HCT116 (cell line): ENCODE data around the gene USP48. TPM values are rescaled to one million over a fixed set of nuclear protein-coding genes. Genes with fewer than 3 reads are reported as not detected.

ENCODE experiments used
- ATAC-seq: fragments of 200-7000 bp; cut with Tn5 transposase; 2 replicates; pipeline ENCODE4 v1.9.1; 2020; ENCODE audit warnings: mild to moderate bottlenecking, moderate library complexity
- BruUV-seq: library from RNA; stranded (reverse); fragments of 400-500 nt; replicated peaks from 2 replicates; lab custom pipeline; 2021; lab: Mats Ljungman, UMichigan
- CTCF ChIA-PET: fragments of 300-600 bp; sonication (Branson Sonifier 250); formaldehyde crosslinking; loops from one replicate; lab custom pipeline; 2021; ENCODE audit warnings: antibody characterized with exemption; lab: Charles Lee
- POLR2A ChIA-PET: fragments of 300-600, 350-600 bp; sonication (Branson Sonifier 250); formaldehyde crosslinking; loops from one replicate; lab custom pipeline; 2021; ENCODE audit warnings: antibody characterized with exemption; lab: Charles Lee
- RAD21 ChIA-PET, 2 experiments: fragments of 300-600 bp; sonication (Branson Sonifier 250); formaldehyde crosslinking; loops; one replicate each; lab custom pipeline; 2023; ENCODE audit warnings: low total read pairs in 2 of 2; ENCODE audit not compliant: uncharacterized antibody in 2 of 2, unreplicated experiment in 2 of 2, low non-redundant PET in 1 of 2; lab: Charles Lee
- DNase-seq: peaks from one replicate; pipeline ENCODE4 v3.0.0-alpha.2; 2010; ENCODE audit warnings: low read depth, low spot score
- H2AFZ ChIP-seq: fragments of 200-600 bp; shearing (Covaris generic), sonication (generic); 2 replicates; pipeline ENCODE4 v1.6.1; 2017; ENCODE audit warnings: low read depth, mixed run types, mixed read lengths, antibody characterized with exemption, low read length; ENCODE audit not compliant: poor library complexity, severe bottlenecking
- H3K27ac ChIP-seq: 2 replicates; pipeline ENCODE4 v1.5.1; 2012; ENCODE audit warnings: low read depth, low read length
- H3K27me3 ChIP-seq: fragments of 200-600 bp; sonication (generic); 2 replicates; pipeline ENCODE4 v1.6.1; 2016; ENCODE audit warnings: mixed run types, low read length, mixed read lengths; ENCODE audit not compliant: insufficient read depth
- H3K36me3 ChIP-seq, 2 experiments: fragments of 200-500 bp in 1 of 2; fragments of 200-600 bp in 1 of 2; sonication (Bioruptor generic) in 1 of 2; sonication (generic) in 1 of 2; 2 replicates each; pipeline versions ENCODE4 v1.5.1 to v1.6.1; 2014 to 2016; ENCODE audit warnings: low read length in 2 of 2, inconsistent platforms in 1 of 2, mixed read lengths in 1 of 2, mixed run types in 1 of 2; ENCODE audit not compliant: insufficient read depth in 2 of 2, control insufficient read depth in 1 of 2
- H3K4me1 ChIP-seq, 2 experiments: fragments of 200-600 bp in 1 of 2; sonication (generic) in 1 of 2; 2 replicates each; pipeline versions ENCODE4 v1.5.1 to v1.6.1; 2012 to 2017; ENCODE audit warnings: low read length in 2 of 2, inconsistent platforms in 1 of 2, mild to moderate bottlenecking in 1 of 2, mixed read lengths in 1 of 2, mixed run types in 1 of 2, moderate library complexity in 1 of 2; ENCODE audit not compliant: insufficient read depth in 2 of 2, control insufficient read depth in 1 of 2
- H3K4me2 ChIP-seq: fragments of 200-600 bp; sonication (generic); 2 replicates; pipeline ENCODE4 v1.6.1; 2017; ENCODE audit warnings: mixed run types, low read length, mixed read lengths
- H3K4me3 ChIP-seq, 2 experiments: fragments of 200-600 bp in 1 of 2; sonication (generic) in 1 of 2; replicated peaks in 1 of 2; 2 replicates each; pipeline ENCODE4 v1.5.1; 2011 to 2016; ENCODE audit warnings: low read length in 2 of 2, control low read depth in 1 of 2, low read depth in 1 of 2, mild to moderate bottlenecking in 1 of 2, mixed read lengths in 1 of 2, mixed run types in 1 of 2
- H3K79me2 ChIP-seq: fragments of 200-600 bp; sonication (generic); 2 replicates; pipeline ENCODE4 v1.6.1; 2017; ENCODE audit warnings: mild to moderate bottlenecking, mixed run types, low read length, moderate library complexity, mixed read lengths; ENCODE audit not compliant: insufficient read depth
- H3K9ac ChIP-seq: fragments of 200-600 bp; sonication (generic); 2 replicates; pipeline ENCODE4 v1.6.1; 2016; ENCODE audit warnings: low read length, mixed read lengths
- H3K9me2 ChIP-seq: fragments of 200-600 bp; sonication (generic), shearing (Covaris generic); 2 replicates; pipeline ENCODE4 v1.6.1; 2017; ENCODE audit warnings: mixed run types, mild to moderate bottlenecking, moderate library complexity; ENCODE audit not compliant: insufficient read depth
- H3K9me3 ChIP-seq, 2 experiments: fragments of 200-500 bp in 1 of 2; fragments of 200-600 bp in 1 of 2; sonication (Bioruptor generic) in 1 of 2; sonication (generic) in 1 of 2; 2 replicates each; pipeline ENCODE4 v1.6.1; 2014 to 2017; ENCODE audit warnings: low read length in 2 of 2, mixed read lengths in 2 of 2, inconsistent platforms in 1 of 2, low read depth in 1 of 2, mild to moderate bottlenecking in 1 of 2, mixed run types in 1 of 2, moderate library complexity in 1 of 2; ENCODE audit not compliant: control insufficient read depth in 1 of 2, insufficient read depth in 1 of 2
- H4K20me1 ChIP-seq: fragments of 200-600 bp; sonication (generic), shearing (Covaris generic); 2 replicates; pipeline ENCODE4 v1.6.1; 2017; ENCODE audit warnings: mixed run types, mild to moderate bottlenecking, moderate library complexity; ENCODE audit not compliant: insufficient read depth
- CEBPB ChIP-seq: IDR thresholded peaks from 2 replicates; pipeline ENCODE4 v1.6.1; 2012; ENCODE audit warnings: low read depth
- CTCF ChIP-seq, 3 experiments: fragments of 200-600 bp in 1 of 3; sonication (generic) in 1 of 3; IDR thresholded peaks in 2 of 3; conservative IDR thresholded peaks in 1 of 3; 2 replicates each; pipeline ENCODE4 v1.5.1; 2012 to 2017; ENCODE audit warnings: low read depth in 2 of 3, low read length in 2 of 3, antibody characterized with exemption in 1 of 3, borderline replicate concordance in 1 of 3, control low read depth in 1 of 3, mild to moderate bottlenecking in 1 of 3, mixed read lengths in 1 of 3, mixed run types in 1 of 3, moderate library complexity in 1 of 3; ENCODE audit not compliant: insufficient read depth in 1 of 3
- EZH2 ChIP-seq: fragments of 200-600 bp; sonication (generic); IDR thresholded peaks from 2 replicates; pipeline ENCODE4 v1.6.1; 2017; ENCODE audit warnings: antibody characterized with exemption, mixed run types
- EZH2phosphoT487 ChIP-seq: fragments of 200-600 bp; IDR thresholded peaks from 2 replicates; pipeline ENCODE4 v1.6.1; 2018; ENCODE audit warnings: antibody characterized with exemption, borderline replicate concordance
- FOSL1 ChIP-seq: IDR thresholded peaks from 2 replicates; pipeline ENCODE4 v1.6.1; 2012; ENCODE audit warnings: low read depth
- JUND ChIP-seq: IDR thresholded peaks from 2 replicates; pipeline ENCODE4 v1.6.1; 2012
- MAX ChIP-seq: IDR thresholded peaks from 2 replicates; pipeline ENCODE4 v1.6.1; 2012
- POLR2A ChIP-seq: IDR thresholded peaks from 2 replicates; pipeline ENCODE4 v1.7.0; 2011; ENCODE audit warnings: borderline replicate concordance; ENCODE audit not compliant: insufficient read depth, insufficient read length; ENCODE audit errors: extremely low read depth
- POLR2AphosphoS5 ChIP-seq: IDR thresholded peaks from 2 replicates; pipeline ENCODE4 v1.6.1; 2011; ENCODE audit warnings: mild to moderate bottlenecking, low read depth, low read length, moderate library complexity
- RAD21 ChIP-seq: IDR thresholded peaks from 2 replicates; pipeline ENCODE4 v1.6.1; 2012; ENCODE audit warnings: low read depth, mild to moderate bottlenecking
- SP1 ChIP-seq: IDR thresholded peaks from 2 replicates; pipeline ENCODE4 v1.6.1; 2012; ENCODE audit warnings: low read depth
- SRF ChIP-seq: IDR thresholded peaks from 2 replicates; pipeline ENCODE4 v1.6.1; 2012; ENCODE audit warnings: low read depth
- TCF7L2 ChIP-seq: IDR thresholded peaks from 2 replicates; pipeline ENCODE4 v1.7.0; 2011; ENCODE audit warnings: borderline replicate concordance, inconsistent platforms; ENCODE audit not compliant: insufficient read depth, insufficient read length; ENCODE audit errors: extremely low read depth
- ZNF274 ChIP-seq: fragments of 200-500 bp; sonication (Bioruptor generic); IDR thresholded peaks from 2 replicates; pipeline ENCODE4 v1.6.1; 2014; ENCODE audit warnings: mild to moderate bottlenecking, low read depth, low read length, inconsistent platforms
- intact Hi-C: fragments of 100-400 bp; cut with micrococcal nuclease; formaldehyde crosslinking; loops from 2 replicates; pipeline ENCODE4 v1.10.0; 2022
- total RNA-seq: library from RNA; stranded (reverse); gene quantifications from one replicate; pipeline ENCODE4 v1.2.1, GENCODE V29; 2021; ENCODE audit not compliant: unreplicated experiment
- TF ChIP-seq, protein P1 (sequence below): IDR thresholded peaks from 2 replicates; pipeline ENCODE4 v1.6.1; 2012
- TF ChIP-seq, protein P2 (sequence below): IDR thresholded peaks from 2 replicates; pipeline ENCODE4 v1.6.1; 2012; ENCODE audit warnings: low read depth

USP48 gene
- total RNA-seq, 1 experiment from 2014 or later: 54.8 TPM

- no peak for ATAC-seq
- no peaks in the 10 kb centered on the region for H3K4me1 ChIP-seq
- no peaks in the 10 kb centered on the region for H3K9me2 ChIP-seq
- no peaks in the 10 kb centered on the region for H3K79me2 ChIP-seq
- no peak overlapping the region for H2AFZ ChIP-seq
- no peaks in the 10 kb centered on the region for H3K27me3 ChIP-seq
- H4K20me1 ChIP-seq: no peaks in the 10 kb centered on the region
- no peak overlapping the region for H3K4me3 ChIP-seq
- no peak overlapping the region for H3K9ac ChIP-seq
- BruUV-seq: TSS peak; percentile 27
- no peaks in the 10 kb centered on the region for H3K9me3 ChIP-seq
- ChIA-PET POLR2A (no interaction called here), CTCF (no interaction called here), RAD21 (no interaction called here)
- TF ChIP-seq EZH2 (no peak), CTCF (IDR thresholded peaks at IDR 0.05 in 2 of 3, conservative IDR thresholded peaks at IDR 0.05 in 1 of 3; ENCODE audit: borderline replicate concordance in 1 of 3, insufficient read depth in 1 of 3, low read depth in 2 of 3, low read length in 2 of 3) (no peak), TCF7L2 (no peak), FOSL1 (no peak), EZH2phosphoT487 (no peak), SP1 (no peak), CEBPB (no peak)
- H3K27ac ChIP-seq: no peak overlapping the region
- peaks cover 5 to 15% of the 10 kb centered on the region in 2 experiments; a peak in 2 of 4 replicates for H3K36me3 ChIP-seq
- no peak for DNase-seq
- intact Hi-C loops: no loop called here
- no peak overlapping the region for H3K4me2 ChIP-seq
Measured at GRCh38 chr1:21734526-21734925, 48.4 kb downstream of the USP48 start.

DNA sequence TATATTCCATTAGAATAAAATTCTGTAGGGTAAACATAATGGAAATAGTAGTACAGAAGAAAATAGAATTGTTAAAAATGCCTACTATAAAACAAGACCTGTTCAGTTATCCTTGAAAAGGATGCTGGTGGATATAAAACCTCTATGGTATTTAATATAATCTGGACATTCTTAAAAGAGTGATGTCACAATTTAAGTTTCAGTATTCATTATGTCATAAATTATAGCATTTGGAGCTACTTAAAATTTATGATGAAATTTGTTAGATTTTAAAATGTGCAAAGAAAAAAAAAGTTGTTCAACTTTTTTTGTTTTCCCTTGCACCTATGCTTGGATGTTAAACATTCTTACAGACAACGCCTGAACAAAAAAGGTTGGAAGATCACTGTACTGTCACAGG, 50.3 kb downstream of the USP48 start:
- no peak overlapping the region for H3K4me3 ChIP-seq
- H3K79me2 ChIP-seq: no peaks in the 10 kb centered on the region
- RAD21 ChIA-PET: no interaction called here
- POLR2A ChIA-PET: no interaction called here
- H3K27me3 ChIP-seq: no peaks in the 10 kb centered on the region
- CTCF ChIA-PET: no interaction called here
- no peaks in the 10 kb centered on the region for H3K9me3 ChIP-seq
- no peak overlapping the region for H3K27ac ChIP-seq
- no peaks in the 10 kb centered on the region for H3K9me2 ChIP-seq
- no peak overlapping the region for H3K4me2 ChIP-seq
- DNase-seq (no peak), ATAC-seq (no peak)
- no peaks in the 10 kb centered on the region for H3K4me1 ChIP-seq
- no peak overlapping the region for H2AFZ ChIP-seq
- 0 out of 2 replicates have a peak, but pooled peaks cover 4% of the 10 kb centered on the region for H4K20me1 ChIP-seq
- H3K9ac ChIP-seq: no peak overlapping the region
- H3K36me3 ChIP-seq: peaks cover 8 to 22% of the 10 kb centered on the region in 2 experiments; a peak in 3 of 4 replicates
- no TSS peak for BruUV-seq
- intact Hi-C loops: no loop called here
- TF ChIP-seq, protein P1, sequence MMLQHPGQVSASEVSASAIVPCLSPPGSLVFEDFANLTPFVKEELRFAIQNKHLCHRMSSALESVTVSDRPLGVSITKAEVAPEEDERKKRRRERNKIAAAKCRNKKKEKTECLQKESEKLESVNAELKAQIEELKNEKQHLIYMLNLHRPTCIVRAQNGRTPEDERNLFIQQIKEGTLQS: no peak
- no peak for TF ChIP-seq TCF7L2
- no peak for TF ChIP-seq EZH2phosphoT487
- TF ChIP-seq, protein P2, sequence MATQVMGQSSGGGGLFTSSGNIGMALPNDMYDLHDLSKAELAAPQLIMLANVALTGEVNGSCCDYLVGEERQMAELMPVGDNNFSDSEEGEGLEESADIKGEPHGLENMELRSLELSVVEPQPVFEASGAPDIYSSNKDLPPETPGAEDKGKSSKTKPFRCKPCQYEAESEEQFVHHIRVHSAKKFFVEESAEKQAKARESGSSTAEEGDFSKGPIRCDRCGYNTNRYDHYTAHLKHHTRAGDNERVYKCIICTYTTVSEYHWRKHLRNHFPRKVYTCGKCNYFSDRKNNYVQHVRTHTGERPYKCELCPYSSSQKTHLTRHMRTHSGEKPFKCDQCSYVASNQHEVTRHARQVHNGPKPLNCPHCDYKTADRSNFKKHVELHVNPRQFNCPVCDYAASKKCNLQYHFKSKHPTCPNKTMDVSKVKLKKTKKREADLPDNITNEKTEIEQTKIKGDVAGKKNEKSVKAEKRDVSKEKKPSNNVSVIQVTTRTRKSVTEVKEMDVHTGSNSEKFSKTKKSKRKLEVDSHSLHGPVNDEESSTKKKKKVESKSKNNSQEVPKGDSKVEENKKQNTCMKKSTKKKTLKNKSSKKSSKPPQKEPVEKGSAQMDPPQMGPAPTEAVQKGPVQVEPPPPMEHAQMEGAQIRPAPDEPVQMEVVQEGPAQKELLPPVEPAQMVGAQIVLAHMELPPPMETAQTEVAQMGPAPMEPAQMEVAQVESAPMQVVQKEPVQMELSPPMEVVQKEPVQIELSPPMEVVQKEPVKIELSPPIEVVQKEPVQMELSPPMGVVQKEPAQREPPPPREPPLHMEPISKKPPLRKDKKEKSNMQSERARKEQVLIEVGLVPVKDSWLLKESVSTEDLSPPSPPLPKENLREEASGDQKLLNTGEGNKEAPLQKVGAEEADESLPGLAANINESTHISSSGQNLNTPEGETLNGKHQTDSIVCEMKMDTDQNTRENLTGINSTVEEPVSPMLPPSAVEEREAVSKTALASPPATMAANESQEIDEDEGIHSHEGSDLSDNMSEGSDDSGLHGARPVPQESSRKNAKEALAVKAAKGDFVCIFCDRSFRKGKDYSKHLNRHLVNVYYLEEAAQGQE: no peak
- TF ChIP-seq MAX: no peak
- no peak for TF ChIP-seq FOSL1
- TF ChIP-seq POLR2A: no peak
- no peak for TF ChIP-seq JUND
- no peak for TF ChIP-seq SP1
- no peak for TF ChIP-seq EZH2
- no peak for TF ChIP-seq POLR2AphosphoS5
- TF ChIP-seq SRF: no peak
- no peak for TF ChIP-seq ZNF274
- TF ChIP-seq RAD21: no peak
- TF ChIP-seq CEBPB: no peak
